PC-3 (cell line): ENCODE data around the gene KCNQ5. TPM values are rescaled to one million over a fixed set of nuclear protein-coding genes. Genes with fewer than 3 reads are reported as not detected.

Experiments used
- ATAC-seq: fragments of 200-7000 bp; cut with Tn5 transposase; 2 replicates; pipeline ENCODE4 v1.9.1; 2020; ENCODE audit warnings: mild to moderate bottlenecking, moderate library complexity
- BruUV-seq: library from RNA; stranded (reverse); fragments of 400-500 nt; replicated peaks from 2 replicates; lab custom pipeline; 2021; lab: Mats Ljungman, UMichigan
- CTCF ChIA-PET: fragments of 300-600 bp; sonication (Branson Sonifier 250); formaldehyde crosslinking; loops from one replicate; lab custom pipeline; 2022; ENCODE audit warnings: antibody characterized with exemption; lab: Charles Lee
- POLR2A ChIA-PET: fragments of 300-600 bp; sonication (Branson Sonifier 250); formaldehyde crosslinking; loops from one replicate; lab custom pipeline; 2022; ENCODE audit warnings: antibody characterized with exemption; ENCODE audit not compliant: unreplicated experiment; lab: Charles Lee
- DNase-seq: peaks from one replicate; pipeline ENCODE4 v3.0.0-alpha.2; 2015
- H2AFZ ChIP-seq: fragments of 300-600 bp; sonication (generic); 2 replicates; pipeline ENCODE4 v1.6.0; 2016; ENCODE audit warnings: antibody characterized with exemption, low read length
- H3F3A ChIP-seq: fragments of 300-600 bp; sonication (generic); one replicate; pipeline ENCODE4 v1.6.0; 2017; ENCODE audit warnings: antibody characterized with exemption, low read length, control low read depth, mild to moderate bottlenecking; ENCODE audit not compliant: unreplicated experiment
- H3K27ac ChIP-seq: fragments of 300-600 bp; sonication (generic); 2 replicates; pipeline ENCODE4 v1.5.1; 2016; ENCODE audit warnings: mild to moderate bottlenecking, low read length
- H3K27me3 ChIP-seq: fragments of 300-600 bp; sonication (generic); 2 replicates; pipeline ENCODE4 v1.6.1; 2016; ENCODE audit warnings: low read length, mixed read lengths
- H3K36me3 ChIP-seq: fragments of 300-600 bp; sonication (generic); 2 replicates; pipeline ENCODE4 v1.6.1; 2016; ENCODE audit warnings: low read depth, mixed run types, low read length, mixed read lengths
- H3K4me1 ChIP-seq: fragments of 300-600 bp; sonication (generic); 2 replicates; pipeline ENCODE4 v1.5.1; 2016; ENCODE audit warnings: low read length; ENCODE audit not compliant: insufficient read depth
- H3K4me2 ChIP-seq: fragments of 300-600 bp; sonication (generic); 2 replicates; pipeline ENCODE4 v1.6.0; 2016; ENCODE audit warnings: low read length
- H3K4me3 ChIP-seq: fragments of 300-600 bp; sonication (generic); 2 replicates; pipeline ENCODE4 v1.5.1; 2016; ENCODE audit warnings: mild to moderate bottlenecking, low read length, mixed read lengths
- H3K79me2 ChIP-seq: fragments of 300-600 bp; sonication (generic); 2 replicates; pipeline ENCODE4 v1.6.1; 2017; ENCODE audit warnings: low read length, mixed read lengths
- H3K9ac ChIP-seq: fragments of 300-600 bp; sonication (generic); 2 replicates; pipeline ENCODE4 v1.6.0; 2016; ENCODE audit warnings: mild to moderate bottlenecking, low read length
- H3K9me2 ChIP-seq: fragments of 300-600 bp; sonication (generic); replicated peaks from 2 replicates; pipeline ENCODE4 v1.6.1; 2016; ENCODE audit warnings: mixed run types, low read length, mixed read lengths
- H3K9me3 ChIP-seq: fragments of 300-600 bp; sonication (generic); 2 replicates; pipeline ENCODE4 v1.6.1; 2016; ENCODE audit warnings: low read length, mixed read lengths
- H4K20me1 ChIP-seq: fragments of 300-600 bp; sonication (generic); 2 replicates; pipeline ENCODE4 v1.6.1; 2016; ENCODE audit warnings: low read length, mixed read lengths
- EZH2 ChIP-seq: fragments of 300-600 bp; sonication (generic); IDR thresholded peaks from one replicate; pipeline ENCODE4 v1.6.1; 2017; ENCODE audit warnings: antibody characterized with exemption, mild to moderate bottlenecking, low read length; ENCODE audit not compliant: unreplicated experiment
- EZH2phosphoT487 ChIP-seq: fragments of 300-600 bp; sonication (generic); IDR thresholded peaks from 2 replicates; pipeline ENCODE4 v1.6.1; 2018; ENCODE audit warnings: mild to moderate bottlenecking, antibody characterized with exemption, low read length, borderline replicate concordance
- intact Hi-C: fragments of 100-400 bp; cut with micrococcal nuclease; formaldehyde crosslinking; loops from 2 replicates; pipeline ENCODE4 v1.9.0; 2023
- total RNA-seq: library from RNA; depleted of rRNA; stranded (reverse); fragments of >200 nt; gene quantifications from 2 replicates; pipeline ENCODE4 v1.2.3, GENCODE V29; 2014
- TF ChIP-seq, protein P1 (sequence below): fragments of 300-600 bp; sonication (generic); conservative IDR thresholded peaks from 2 replicates; pipeline ENCODE4 v1.5.1; 2017; ENCODE audit warnings: antibody characterized with exemption, low read depth, mild to moderate bottlenecking, low read length

The KCNQ5 gene
- total RNA-seq, 1 experiment from 2014 or later = not detected

DNA sequence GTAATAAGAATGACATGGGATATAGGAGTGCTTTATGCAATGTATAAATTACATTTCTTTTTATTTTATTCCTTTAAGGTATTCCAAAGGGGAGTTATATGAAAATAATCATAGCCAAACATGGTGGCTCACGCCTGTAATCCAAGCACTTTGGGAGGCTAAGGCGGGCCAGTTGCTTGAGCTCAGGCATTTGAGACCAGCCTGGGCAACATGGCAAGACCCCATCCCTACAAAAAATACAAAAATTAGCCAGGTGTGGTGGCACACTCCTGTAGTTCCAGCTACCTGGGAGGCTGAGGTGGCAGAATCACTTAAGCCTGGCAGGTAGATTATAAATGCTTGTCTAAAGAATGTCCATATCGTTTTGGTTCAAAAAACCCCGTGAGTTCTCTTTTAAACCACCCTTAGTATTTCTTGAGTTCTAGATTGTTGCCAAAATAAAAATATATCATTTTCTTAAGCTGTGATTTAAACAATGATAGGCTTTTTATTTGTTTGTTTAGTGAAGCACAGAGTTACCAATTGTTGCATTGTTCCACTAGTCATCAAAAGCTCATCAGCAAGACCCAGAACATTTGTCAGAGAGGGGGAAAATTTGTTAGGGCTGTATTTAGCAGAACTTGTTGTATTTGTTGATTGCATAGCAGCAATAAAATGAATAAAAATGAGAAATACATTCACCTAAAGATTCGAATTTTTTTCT, 457.2 kb downstream of the KCNQ5 start:
- intact Hi-C loops = loop anchor here (1.0 to 2.0 kb wide), 3 partner anchors 49 to 430 kb away; no protein-coding TSS in a partner anchor
- Histone ChIP-seq H3K9ac (peak overlapping the region; percentile 85), H3K9me2 (no peaks in the 10 kb centered on the region), H3K27me3 (no peaks in the 10 kb centered on the region), H2AFZ (no peak overlapping the region), H3K9me3 (no peaks in the 10 kb centered on the region), H3F3A (peaks cover 19% of the 10 kb centered on the region), H3K36me3 (no peaks in the 10 kb centered on the region), H3K4me2 (peak overlapping the region; percentile 85), H3K4me1 (peaks cover 60% of the 10 kb centered on the region), H3K4me3 (peak overlapping the region; percentile 45), H4K20me1 (no peaks in the 10 kb centered on the region), H3K27ac (peak overlapping the region; percentile 100), H3K79me2 (no peaks in the 10 kb centered on the region)
- ChIA-PET CTCF (no interaction called here), POLR2A (interaction anchor here (0.6 to 0.7 kb wide), 3 partner anchors 217 to 1232 kb away, joined by 3 to 6 read pairs (median 6); no protein-coding TSS in a partner anchor)
- TSS peak; percentile 53 for BruUV-seq
- DNase-seq (peak; percentile 71), ATAC-seq (peak; percentile 51)
- TF ChIP-seq EZH2phosphoT487 (no peak), EZH2 (no peak)
- TF ChIP-seq, protein P1, sequence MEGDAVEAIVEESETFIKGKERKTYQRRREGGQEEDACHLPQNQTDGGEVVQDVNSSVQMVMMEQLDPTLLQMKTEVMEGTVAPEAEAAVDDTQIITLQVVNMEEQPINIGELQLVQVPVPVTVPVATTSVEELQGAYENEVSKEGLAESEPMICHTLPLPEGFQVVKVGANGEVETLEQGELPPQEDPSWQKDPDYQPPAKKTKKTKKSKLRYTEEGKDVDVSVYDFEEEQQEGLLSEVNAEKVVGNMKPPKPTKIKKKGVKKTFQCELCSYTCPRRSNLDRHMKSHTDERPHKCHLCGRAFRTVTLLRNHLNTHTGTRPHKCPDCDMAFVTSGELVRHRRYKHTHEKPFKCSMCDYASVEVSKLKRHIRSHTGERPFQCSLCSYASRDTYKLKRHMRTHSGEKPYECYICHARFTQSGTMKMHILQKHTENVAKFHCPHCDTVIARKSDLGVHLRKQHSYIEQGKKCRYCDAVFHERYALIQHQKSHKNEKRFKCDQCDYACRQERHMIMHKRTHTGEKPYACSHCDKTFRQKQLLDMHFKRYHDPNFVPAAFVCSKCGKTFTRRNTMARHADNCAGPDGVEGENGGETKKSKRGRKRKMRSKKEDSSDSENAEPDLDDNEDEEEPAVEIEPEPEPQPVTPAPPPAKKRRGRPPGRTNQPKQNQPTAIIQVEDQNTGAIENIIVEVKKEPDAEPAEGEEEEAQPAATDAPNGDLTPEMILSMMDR = no peak

GRCh38 chr6:73079611-73079955, 457.7 kb downstream of the KCNQ5 start:
- peak overlapping the region; percentile 100 for H3K27ac ChIP-seq

More at GRCh38 chr6:73079611-73079955, 457.7 kb downstream of the KCNQ5 start:
- H3K9ac ChIP-seq = peak overlapping the region; percentile 85
- POLR2A ChIA-PET = interaction anchor here (0.6 to 0.7 kb wide), 3 partner anchors 218 to 1232 kb away, joined by 3 to 6 read pairs (median 6); no protein-coding TSS in a partner anchor
- peaks cover 58% of the 10 kb centered on the region for H3K4me1 ChIP-seq
- H3K36me3 ChIP-seq = no peaks in the 10 kb centered on the region
- no peaks in the 10 kb centered on the region for H3K9me3 ChIP-seq
- peak; percentile 83 for DNase-seq
- H3K4me2 ChIP-seq = peak overlapping the region; percentile 85
- ATAC-seq = peak; percentile 54
- H4K20me1 ChIP-seq = no peaks in the 10 kb centered on the region
- TF ChIP-seq, protein P1 = no peak
- TF ChIP-seq EZH2 = no peak
- no peak for TF ChIP-seq EZH2phosphoT487
- no peaks in the 10 kb centered on the region for H3K9me2 ChIP-seq
- CTCF ChIA-PET = no interaction called here
- BruUV-seq = no TSS peak
- intact Hi-C loops = loop anchor here (1.0 to 2.0 kb wide), 3 partner anchors 49 to 430 kb away; no protein-coding TSS in a partner anchor
- H3K27me3 ChIP-seq = no peaks in the 10 kb centered on the region
- peaks cover 19% of the 10 kb centered on the region for H3F3A ChIP-seq
- no peaks in the 10 kb centered on the region for H3K79me2 ChIP-seq
- peak overlapping the region; percentile 25; the same call in 1 of the 2 replicates for H2AFZ ChIP-seq
- H3K4me3 ChIP-seq = peak overlapping the region; percentile 45; the same call in 1 of the 2 replicates
